A549 (cell line): ENCODE measurements around the gene PRKN. TPM values are rescaled to one million over a fixed set of nuclear protein-coding genes. Genes with fewer than 3 reads are reported as not detected.

Experiments
- ATAC-seq, 2 experiments: fragments of 200-7000 bp in 1 of 2; fragments of >200 bp in 1 of 2; cut with Nextera tagmentation in 1 of 2; cut with Tn5 transposase in 1 of 2; 3 replicates each; pipeline versions ENCODE4 v1.8.0 to v1.9.1; 2018 to 2020; ENCODE audit warnings: mild to moderate bottlenecking in 1 of 2, moderate library complexity in 1 of 2
- CTCF ChIA-PET: fragments of 300-600 bp; sonication (Branson Sonifier 250); formaldehyde crosslinking; extraction: SDS; loops from one replicate; lab custom pipeline; 2021; ENCODE audit warnings: antibody characterized with exemption, inconsistent platforms; lab: Yijun Ruan, JAX
- POLR2A ChIA-PET: fragments of 350-600 bp; formaldehyde crosslinking; extraction: SDS; loops from one replicate; lab custom pipeline; 2021; ENCODE audit warnings: antibody characterized with exemption, inconsistent platforms; lab: Yijun Ruan, JAX
- DNase-seq, 2 experiments: peaks; one replicate each; pipeline versions ENCODE4 v3.0.0 to v3.0.0-alpha.2; 2011 to 2016; ENCODE audit warnings: low read depth in 1 of 2, low spot score in 1 of 2
- FAIRE-seq: peaks from 2 replicates; lab custom pipeline; 2011; peaks lifted over from hg19 to GRCh38; lab: Jason Lieb, UNC
- H3K27ac ChIP-seq, 2 experiments: fragments of >200 bp; sonication (Bioruptor Twin); formaldehyde crosslinking; 3 replicates each; pipeline ENCODE4 v1.5.1; 2016 to 2017
- H3K4me1 ChIP-seq: fragments of >200 bp; sonication (Bioruptor Twin); formaldehyde crosslinking; 3 replicates; pipeline ENCODE4 v1.6.1; 2016
- H3K4me2 ChIP-seq: fragments of >200 bp; sonication (Bioruptor Twin); formaldehyde crosslinking; 3 replicates; pipeline ENCODE4 v1.6.1; 2016
- H3K4me3 ChIP-seq: fragments of >200 bp; sonication (Bioruptor Twin); formaldehyde crosslinking; 3 replicates; pipeline ENCODE4 v1.5.1; 2016
- H3K9me3 ChIP-seq: fragments of >200 bp; sonication (Bioruptor Twin); formaldehyde crosslinking; 3 replicates; pipeline ENCODE4 v1.6.1; 2016
- BCL3 ChIP-seq: fragments of >200 bp; sonication (Bioruptor Twin); formaldehyde crosslinking; IDR thresholded peaks from 3 replicates; pipeline ENCODE4 v1.6.1; 2016
- BHLHE40 ChIP-seq: IDR thresholded peaks from 2 replicates; pipeline ENCODE4 v1.6.1; 2012; ENCODE audit warnings: low read depth, low read length, inconsistent platforms
- CHD4 ChIP-seq: fragments of 200-600 bp; sonication (generic); IDR thresholded peaks from 2 replicates; pipeline ENCODE4 v1.6.1; 2016; ENCODE audit warnings: antibody characterized with exemption, mild to moderate bottlenecking, borderline replicate concordance
- E2F6 ChIP-seq: IDR thresholded peaks from 2 replicates; pipeline ENCODE4 v1.6.1; 2012; ENCODE audit warnings: low read depth, borderline replicate concordance
- EHF ChIP-seq: fragments of 250-450 bp; sonication (Bioruptor Pico); IDR thresholded peaks from 2 replicates; pipeline ENCODE4 v1.5.0; 2020; ENCODE audit warnings: mild to moderate bottlenecking
- FOSL2 ChIP-seq, 2 experiments: fragments of 450-650 bp in 1 of 2; fragments of >200 bp in 1 of 2; sonication (Bioruptor Twin) in 1 of 2; formaldehyde crosslinking; IDR thresholded peaks; 2 replicates each; pipeline versions ENCODE4 v1.5.0 to v1.6.1; 2016 to 2020; ENCODE audit warnings: mild to moderate bottlenecking in 1 of 2, moderate library complexity in 1 of 2
- FOXS1 ChIP-seq: fragments of 250-450 bp; sonication (Bioruptor Pico); IDR thresholded peaks from 2 replicates; pipeline ENCODE4 v1.5.0; 2020; ENCODE audit warnings: mild to moderate bottlenecking, moderate library complexity
- HDAC2 ChIP-seq: fragments of 200-600 bp; sonication (generic); IDR thresholded peaks from 2 replicates; pipeline ENCODE4 v1.6.1; 2016
- HMGXB4 ChIP-seq: fragments of 250-450 bp; sonication (Bioruptor Pico); IDR thresholded peaks from 2 replicates; pipeline ENCODE4 v1.5.0; 2021; ENCODE audit warnings: mild to moderate bottlenecking, moderate library complexity, borderline replicate concordance
- JUNB ChIP-seq: fragments of >200 bp; sonication (Bioruptor Twin); formaldehyde crosslinking; IDR thresholded peaks from 2 replicates; pipeline ENCODE4 v1.6.1; 2016
- KDM5A ChIP-seq: fragments of 200-600 bp; sonication (generic); IDR thresholded peaks from 2 replicates; pipeline ENCODE4 v1.6.1; 2016; ENCODE audit warnings: antibody characterized with exemption, mild to moderate bottlenecking
- MYC ChIP-seq: IDR thresholded peaks from 2 replicates; pipeline ENCODE4 v1.6.1; 2012; ENCODE audit warnings: mild to moderate bottlenecking, inconsistent platforms, low read length, improper control_type of control experiment, borderline replicate concordance
- NR3C1 ChIP-seq: fragments of >200 bp; sonication (Bioruptor Twin); formaldehyde crosslinking; IDR thresholded peaks from 3 replicates; pipeline ENCODE4 v1.6.1; 2017
- RARB ChIP-seq: fragments of 250-450 bp; sonication (Bioruptor Pico); IDR thresholded peaks from 2 replicates; pipeline ENCODE4 v1.8.0; 2021; ENCODE audit warnings: mild to moderate bottlenecking, moderate library complexity
- ZSCAN20 ChIP-seq: fragments of 250-450 bp; sonication (Bioruptor Pico); IDR thresholded peaks from 2 replicates; pipeline ENCODE4 v1.8.0; 2022; ENCODE audit warnings: mild to moderate bottlenecking, moderate library complexity
- WGBS: methylation state at CpG from one replicate; pipeline ENCODE4 v1.1.6; 2017; ENCODE audit errors: missing lambda C conversion rate; 5-methylcytosine and 5-hydroxymethylcytosine counted together
- polyA plus RNA-seq, 4 experiments: library from polyadenylated mRNA; depleted of rRNA in 3 of 4; stranded (reverse); fragments of >200 nt; fragmentation: RNase III in 1 of 4; extraction: RNeasy Plus Mini Kit Qiagen cat#74134 plus additional on column Dnase treatment in 1 of 4; gene quantifications; 2 replicates in 3 of 4; 3 replicates in 1 of 4; pipeline ENCODE4 v1.2.3, GENCODE V29; 2011 to 2017

The PRKN gene
- polyA plus RNA-seq, 2 of the 4 experiments (the other 2 are of a cell fraction): 0.36 to 0.39 TPM

- FAIRE-seq: no peak
- DNase-seq: peak in 1 of 2 experiments; percentile 7
- Histone ChIP-seq H3K4me2 (peak overlapping the region; percentile 31), H3K4me1 (peaks cover 14% of the 10 kb centered on the region; the same call in 2 of the 3 replicates), H3K27ac (peak overlapping the region; percentile 39 to 84; a peak in 5 of 6 replicates), H3K9me3 (no peaks in the 10 kb centered on the region), H3K4me3 (no peak overlapping the region)
- ATAC-seq: peak; percentile 74 to 89
- WGBS: 3% methylated on average over 2 of the region's 2 CpGs
- ChIA-PET CTCF (interaction anchor here (0.7 to 1.8 kb wide), 5 partner anchors 12 to 67 kb away, joined by 3 to 8 read pairs (median 4); no protein-coding TSS in a partner anchor), POLR2A (interaction anchor here (0.6 to 0.9 kb wide), 3 partner anchors 23 to 54 kb away, joined by 3 to 5 read pairs (median 4); no protein-coding TSS in a partner anchor)
- TF ChIP-seq FOSL2 (IDR thresholded peaks at IDR 0.05) (0 out of 2 replicates have a peak, but pooled peaks have one; percentile 23), FOSL2 (CRISPR knock-in tag; IDR thresholded peaks at IDR 0.05) (0 out of 2 replicates have a peak, but pooled peaks have one; percentile 13), CHD4 (no peak), JUNB (peak; percentile 48; the same call in 1 of the 2 replicates)
Observed at GRCh38 chr6:161462148-161462547, 1265.4 kb downstream of the PRKN start.

- POLR2A ChIA-PET: no interaction called here
- Histone ChIP-seq H3K4me2 (no peak overlapping the region), H3K27ac (peak overlapping the region in 1 of 2 experiments; percentile 30; a peak in 1 of 6 replicates), H3K9me3 (no peaks in the 10 kb centered on the region), H3K4me3 (no peak overlapping the region), H3K4me1 (peaks cover 14% of the 10 kb centered on the region; the same call in 2 of the 3 replicates)
- FAIRE-seq: no peak
- WGBS: 29% methylated on average over 1 of the region's 1 CpG
- no peak for ATAC-seq
- TF ChIP-seq KDM5A (no peak), HMGXB4 (CRISPR knock-in tag) (no peak), RARB (CRISPR knock-in tag) (no peak), BHLHE40 (no peak), BCL3 (no peak), MYC (no peak), FOXS1 (CRISPR knock-in tag) (no peak)
- DNase-seq: no peak
- CTCF ChIA-PET: interaction anchor here (0.8 to 1.5 kb wide), 2 partner anchors 18 to 41 kb away, joined by 3 to 5 read pairs; no protein-coding TSS in a partner anchor
Observed at GRCh38 chr6:161459008-161459615, 1268.5 kb downstream of the PRKN start.

- ATAC-seq (no peak), DNase-seq (no peak), FAIRE-seq (no peak)
- no peaks in the 10 kb centered on the region for H3K9me3 ChIP-seq
- H3K4me3 ChIP-seq: no peak overlapping the region
- ChIA-PET POLR2A (no interaction called here), CTCF (interaction anchor here (0.9 to 1.5 kb wide), 2 partner anchors 8 to 40 kb away, joined by 4 to 5 read pairs; no protein-coding TSS in a partner anchor)
- TF ChIP-seq E2F6 (no peak), NR3C1 (no peak), ZSCAN20 (no peak), EHF (no peak), HDAC2 (no peak)
- no peak overlapping the region for H3K4me2 ChIP-seq
- no peak overlapping the region; a peak in 1 of 6 replicates for H3K27ac ChIP-seq
- WGBS: 61% methylated on average over 12 of the region's 12 CpGs
- peaks cover 14% of the 10 kb centered on the region; the same call in 2 of the 3 replicates for H3K4me1 ChIP-seq
Observed at GRCh38 chr6:161458201-161458951, 1269.2 kb downstream of the PRKN start.
